ENCODE data around the gene NDUFS4. TPM values are rescaled to one million over a fixed set of nuclear protein-coding genes. Genes with fewer than 3 reads are reported as not detected.
"Not testable (repeated sequence)": the region's sequence is repeated elsewhere in the genome, so short reads cannot be mapped to it uniquely, and the experiment has no call there.

The NDUFS4 gene
- total RNA-seq, 1 donor from 2014 or later: 71.8 TPM

- no peak overlapping the region for H3K27ac Mint-ChIP-seq
- H3K27me3 Mint-ChIP-seq (ENCODE audit: low read depth): peaks cover 17% of the 10 kb centered on the region
- DNase-seq (ENCODE audit: low spot score in 2 of 2, unreplicated experiment in 2 of 2): no peak
- no peak overlapping the region for H3K4me3 Mint-ChIP-seq
- TF ChIP-seq CTCF (IDR thresholded peaks at IDR 0.05; ENCODE audit: unreplicated experiment): no peak
- H3K4me1 Mint-ChIP-seq: peaks cover 7% of the 10 kb centered on the region
- no peaks in the 10 kb centered on the region for H3K9me3 Mint-ChIP-seq
- H3K36me3 Mint-ChIP-seq: no peaks in the 10 kb centered on the region
Observed at GRCh38 chr5:53541859-53542258, 18.6 kb upstream of the NDUFS4 start.

- Mint-ChIP-seq H3K27me3 (ENCODE audit: low read depth) (peaks cover 9% of the 10 kb centered on the region), H3K4me1 (peaks cover 7% of the 10 kb centered on the region), H3K36me3 (no peaks in the 10 kb centered on the region), H3K4me3 (no peak overlapping the region), H3K9me3 (no peaks in the 10 kb centered on the region), H3K27ac (no peak overlapping the region)
- DNase-seq (ENCODE audit: low spot score in 2 of 2, unreplicated experiment in 2 of 2): no peak
- TF ChIP-seq CTCF (IDR thresholded peaks at IDR 0.05; ENCODE audit: unreplicated experiment): no peak
Observed at GRCh38 chr5:53542926-53543325, 17.5 kb upstream of the NDUFS4 start.

GRCh38 chr5:53543401-53543800 lies 17.0 kb upstream of the NDUFS4 start:
- TF ChIP-seq CTCF (IDR thresholded peaks at IDR 0.05; ENCODE audit: unreplicated experiment): no peak
- no peak overlapping the region for H3K27ac Mint-ChIP-seq
- H3K36me3 Mint-ChIP-seq: no peaks in the 10 kb centered on the region
- peaks cover 9% of the 10 kb centered on the region for H3K27me3 Mint-ChIP-seq (ENCODE audit: low read depth)
- H3K4me3 Mint-ChIP-seq: no peak overlapping the region
- no peaks in the 10 kb centered on the region for H3K9me3 Mint-ChIP-seq
- DNase-seq (ENCODE audit: low spot score in 2 of 2, unreplicated experiment in 2 of 2): no peak
- peaks cover 7% of the 10 kb centered on the region for H3K4me1 Mint-ChIP-seq

GRCh38 chr5:53545744-53546143 lies 14.7 kb upstream of the NDUFS4 start:
- H3K27ac Mint-ChIP-seq: no peak overlapping the region
- DNase-seq (ENCODE audit: low spot score in 2 of 2, unreplicated experiment in 2 of 2): no peak
- no peak for TF ChIP-seq CTCF (IDR thresholded peaks at IDR 0.05; ENCODE audit: unreplicated experiment)
- no peak overlapping the region for H3K4me3 Mint-ChIP-seq
- H3K4me1 Mint-ChIP-seq: peaks cover 7% of the 10 kb centered on the region
- peaks cover 9% of the 10 kb centered on the region for H3K27me3 Mint-ChIP-seq (ENCODE audit: low read depth)
- no peaks in the 10 kb centered on the region for H3K9me3 Mint-ChIP-seq
- no peaks in the 10 kb centered on the region for H3K36me3 Mint-ChIP-seq

GRCh38 chr5:53547226-53547625 lies 13.2 kb upstream of the NDUFS4 start:
- DNase-seq (ENCODE audit: low spot score in 2 of 2, unreplicated experiment in 2 of 2): no peak
- no peak overlapping the region for H3K4me3 Mint-ChIP-seq
- H3K27me3 Mint-ChIP-seq (ENCODE audit: low read depth): peaks cover 9% of the 10 kb centered on the region
- no peak for TF ChIP-seq CTCF (IDR thresholded peaks at IDR 0.05; ENCODE audit: unreplicated experiment)
- no peaks in the 10 kb centered on the region for H3K9me3 Mint-ChIP-seq
- H3K4me1 Mint-ChIP-seq: peaks cover 7% of the 10 kb centered on the region
- no peaks in the 10 kb centered on the region for H3K36me3 Mint-ChIP-seq
- no peak overlapping the region for H3K27ac Mint-ChIP-seq

- not testable (repeated sequence) for H3K36me3 Mint-ChIP-seq; DNase-seq (ENCODE audit: low spot score in 2 of 2, unreplicated experiment in 2 of 2); H3K4me3 Mint-ChIP-seq; H3K27ac Mint-ChIP-seq; H3K27me3 Mint-ChIP-seq (ENCODE audit: low read depth); H3K4me1 Mint-ChIP-seq; H3K9me3 Mint-ChIP-seq
Observed at GRCh38 chr5:53548501-53548900, 11.9 kb upstream of the NDUFS4 start.

Measured in mesothelial cell of epicardium (in vitro differentiated cells).